GM12878 (cell line): ENCODE results near the gene IMMP2L. TPM values are rescaled to one million over a fixed set of nuclear protein-coding genes. Genes with fewer than 3 reads are reported as not detected.

Source experiments
- ATAC-seq: fragments of 200-7000 bp; cut with Tn5 transposase; 3 replicates; pipeline ENCODE4 v1.9.1; 2020; ENCODE audit warnings: mild to moderate bottlenecking, moderate library complexity
- BruUV-seq: library from RNA; stranded (reverse); fragments of 400-500 nt; replicated peaks from 2 replicates; lab custom pipeline; 2021; lab: Mats Ljungman, UMichigan
- CTCF ChIA-PET: fragments of 300-600 bp; sonication (Branson Sonifier 250); formaldehyde crosslinking; extraction: SDS; loops from one replicate; lab custom pipeline; 2021; ENCODE audit warnings: inconsistent platforms; lab: Yijun Ruan, JAX
- POLR2A ChIA-PET: fragments of 350-600 bp; formaldehyde crosslinking; extraction: SDS; loops from one replicate; lab custom pipeline; 2021; ENCODE audit warnings: inconsistent platforms; lab: Charles Lee
- RAD21 ChIA-PET: fragments of 300-600 bp; sonication (Branson Sonifier 250); formaldehyde crosslinking; loops from one replicate; lab custom pipeline; 2023; ENCODE audit warnings: antibody characterized with exemption; ENCODE audit not compliant: unreplicated experiment; lab: Charles Lee
- SMC1A ChIA-PET: fragments of 300-600 bp; sonication (Branson Sonifier 250); formaldehyde crosslinking; loops from one replicate; lab custom pipeline; 2023; ENCODE audit not compliant: unreplicated experiment, uncharacterized antibody; lab: Charles Lee
- DNase-seq: peaks from one replicate; pipeline ENCODE4 v3.0.0-alpha.2; 2011; ENCODE audit warnings: low read depth, low spot score
- FAIRE-seq: peaks from 3 replicates; lab custom pipeline; 2011; peaks lifted over from hg19 to GRCh38; lab: Jason Lieb, UNC
- H2AFZ ChIP-seq: 2 replicates; pipeline ENCODE4 v1.6.0; 2011; ENCODE audit warnings: low read depth, low read length, control low read depth; ENCODE audit not compliant: control insufficient read depth
- H3K27ac ChIP-seq: 2 replicates; pipeline ENCODE4 v1.5.1; 2011; ENCODE audit warnings: control low read depth; ENCODE audit not compliant: control insufficient read depth, insufficient read depth
- H3K27me3 ChIP-seq, 2 experiments: replicated peaks in 1 of 2; 2 replicates each; pipeline versions ENCODE4 v1.6.0 to v1.6.1; 2011; ENCODE audit warnings: low read length in 1 of 2; ENCODE audit not compliant: control insufficient read depth in 2 of 2, insufficient read depth in 2 of 2
- H3K36me3 ChIP-seq, 2 experiments: 2 replicates each; pipeline ENCODE4 v1.5.1; 2011; ENCODE audit warnings: low read length in 1 of 2; ENCODE audit not compliant: control insufficient read depth in 2 of 2, insufficient read depth in 2 of 2
- H3K4me1 ChIP-seq: 2 replicates; pipeline ENCODE4 v1.6.1; 2011; ENCODE audit warnings: mild to moderate bottlenecking, low read length, moderate library complexity, mixed read lengths; ENCODE audit not compliant: control insufficient read depth, insufficient read depth
- H3K4me2 ChIP-seq: 2 replicates; pipeline ENCODE4 v1.6.0; 2011; ENCODE audit warnings: control low read depth; ENCODE audit not compliant: control insufficient read depth, insufficient read depth
- H3K4me3 ChIP-seq: fragments of 200-600 bp; sonication (generic); 2 replicates; pipeline ENCODE4 v1.5.1; 2016
- H3K79me2 ChIP-seq: 2 replicates; pipeline ENCODE4 v1.6.0; 2011; ENCODE audit warnings: low read length; ENCODE audit not compliant: control insufficient read depth, insufficient read depth
- H3K9ac ChIP-seq: 2 replicates; pipeline ENCODE4 v1.8.0; 2011; ENCODE audit warnings: low read length, control low read depth, mixed read lengths; ENCODE audit not compliant: control insufficient read depth, insufficient read depth
- H3K9me3 ChIP-seq: replicated peaks from 3 replicates; pipeline ENCODE4 v1.5.1; 2011; ENCODE audit warnings: mild to moderate bottlenecking, low read length; ENCODE audit not compliant: control insufficient read depth, insufficient read depth
- H4K20me1 ChIP-seq: 2 replicates; pipeline ENCODE4 v1.6.0; 2011; ENCODE audit not compliant: control insufficient read depth, insufficient read depth
- BACH1 ChIP-seq: fragments of 450-650 bp; IDR thresholded peaks from 2 replicates; pipeline ENCODE4 v1.6.1; 2017; ENCODE audit warnings: mild to moderate bottlenecking, borderline replicate concordance
- CEBPB ChIP-seq, 2 experiments: fragments of 150-350 bp in 1 of 2; IDR thresholded peaks; 2 replicates each; pipeline ENCODE4 v1.6.1; 2012 to 2014; ENCODE audit warnings: low read depth in 2 of 2, low read length in 2 of 2, borderline replicate concordance in 1 of 2, inconsistent platforms in 1 of 2
- EED ChIP-seq: sonication (generic); IDR thresholded peaks from 2 replicates; pipeline ENCODE4 v1.6.1; 2016; ENCODE audit warnings: antibody characterized with exemption, low read depth
- ETV6 ChIP-seq, 2 experiments: fragments of 450-650 bp in 1 of 2; IDR thresholded peaks in 1 of 2; conservative IDR thresholded peaks in 1 of 2; 2 replicates each; pipeline ENCODE4 v1.6.1; 2014; ENCODE audit warnings: antibody characterized with exemption in 1 of 2, borderline replicate concordance in 1 of 2, low read depth in 1 of 2, mild to moderate bottlenecking in 1 of 2, moderate library complexity in 1 of 2
- EZH2 ChIP-seq: IDR thresholded peaks from 2 replicates; pipeline ENCODE4 v1.6.1; 2012; ENCODE audit warnings: low read depth, mild to moderate bottlenecking, control low read depth, inconsistent platforms, low read length, borderline replicate concordance; ENCODE audit not compliant: control insufficient read depth
- HCFC1 ChIP-seq: fragments of 150-350 bp; IDR thresholded peaks from 2 replicates; pipeline ENCODE4 v1.6.1; 2014; ENCODE audit warnings: low read length
- KAT2A ChIP-seq: conservative IDR thresholded peaks from 2 replicates; pipeline ENCODE4 v1.6.1; 2011; ENCODE audit warnings: low read depth, low read length; ENCODE audit not compliant: control insufficient read depth
- MEF2A ChIP-seq: IDR thresholded peaks from 2 replicates; pipeline ENCODE4 v1.6.1; 2011; ENCODE audit warnings: low read depth, mild to moderate bottlenecking, low read length, moderate library complexity; ENCODE audit not compliant: insufficient read depth
- NFIC ChIP-seq: IDR thresholded peaks from 2 replicates; pipeline ENCODE4 v1.6.1; 2012; ENCODE audit warnings: low read depth, mild to moderate bottlenecking, inconsistent platforms, low read length, moderate library complexity
- NRF1 ChIP-seq: conservative IDR thresholded peaks from 2 replicates; pipeline ENCODE4 v1.6.1; 2011; ENCODE audit warnings: mild to moderate bottlenecking, low read depth, low read length, improper control_type of control experiment
- PAX8 ChIP-seq: fragments of 450-650 bp; IDR thresholded peaks from 2 replicates; pipeline ENCODE4 v1.6.1; 2017; ENCODE audit warnings: mild to moderate bottlenecking, moderate library complexity
- POLR2AphosphoS2 ChIP-seq: IDR thresholded peaks from 2 replicates; pipeline ENCODE4 v1.6.1; 2011; ENCODE audit warnings: low read depth, mild to moderate bottlenecking, low read length, improper control_type of control experiment, moderate library complexity
- STAT1 ChIP-seq: fragments of 450-650 bp; conservative IDR thresholded peaks from 2 replicates; pipeline ENCODE4 v1.6.1; 2014; ENCODE audit warnings: antibody characterized with exemption, mild to moderate bottlenecking
- YY1 ChIP-seq: IDR thresholded peaks from 2 replicates; pipeline ENCODE4 v1.6.1; 2011; ENCODE audit warnings: low read depth, mild to moderate bottlenecking, low read length
- ZBED1 ChIP-seq: IDR thresholded peaks from 2 replicates; pipeline ENCODE4 v1.6.1; 2016; ENCODE audit warnings: borderline replicate concordance
- ZZZ3 ChIP-seq: IDR thresholded peaks from 2 replicates; pipeline ENCODE4 v1.6.1; 2011; ENCODE audit warnings: low read depth; ENCODE audit not compliant: control insufficient read depth, insufficient read length
- WGBS: methylation state at CpG from one replicate; pipeline ENCODE4 v1.1.6; 2016; ENCODE audit warnings: low lambda C conversion rate; ENCODE audit not compliant: insufficient replicate concordance, insufficient coverage; ENCODE audit errors: missing lambda C conversion rate; 5-methylcytosine and 5-hydroxymethylcytosine counted together
- in situ Hi-C: fragments of 300-500 bp; cut with MboI; formaldehyde crosslinking; loops from 9 replicates; pipeline ENCODE4 v1.14.3; 2018; ENCODE audit warnings: mixed read lengths
- intact Hi-C: fragments of 100-400 bp; cut with micrococcal nuclease; formaldehyde crosslinking; loops from one replicate; pipeline ENCODE4 v1.14.2; 2022; ENCODE audit not compliant: unreplicated experiment
- polyA plus RNA-seq, 11 experiments: library from polyadenylated mRNA; depleted of rRNA in 4 of 11; unstranded in 6 of 11; stranded (reverse) in 5 of 11; fragments of >200 nt; fragmentation: Nextera tagmentation in 4 of 11; fragmentation: Illumina TruSeq in 1 of 11; extraction: Ambion mirVana in 4 of 11; extraction: Trizol in 1 of 11; gene quantifications; 1 replicate in 1 of 11; 2 replicates in 10 of 11; pipeline versions ENCODE4 v1.2.1 to v1.2.3, GENCODE V29; 2011 to 2016; ENCODE audit warnings: inconsistent platforms in 2 of 11, missing spikeins in 2 of 11, low read depth in 1 of 11
- total RNA-seq, 4 experiments: library from RNA; depleted of rRNA in 3 of 4; stranded (reverse); fragments of >200 nt in 3 of 4; fragmentation: Illumina TruSeq in 1 of 4; extraction: Trizol in 1 of 4; gene quantifications; 2 replicates each; pipeline versions ENCODE4 v1.2.1 to v1.2.3, GENCODE V29; 2013 to 2021
- TF ChIP-seq, protein P1 (sequence below): fragments of 450-650 bp; IDR thresholded peaks from 2 replicates; pipeline ENCODE4 v1.6.1; 2017; ENCODE audit warnings: mild to moderate bottlenecking

Gene IMMP2L
- total and polyA plus RNA-seq, 10 of the 15 experiments (the other 5 are each of a cell fraction or from before 2014, with no cell fraction given), result 12.6 to 46.3 (median 19.6) TPM

DNA sequence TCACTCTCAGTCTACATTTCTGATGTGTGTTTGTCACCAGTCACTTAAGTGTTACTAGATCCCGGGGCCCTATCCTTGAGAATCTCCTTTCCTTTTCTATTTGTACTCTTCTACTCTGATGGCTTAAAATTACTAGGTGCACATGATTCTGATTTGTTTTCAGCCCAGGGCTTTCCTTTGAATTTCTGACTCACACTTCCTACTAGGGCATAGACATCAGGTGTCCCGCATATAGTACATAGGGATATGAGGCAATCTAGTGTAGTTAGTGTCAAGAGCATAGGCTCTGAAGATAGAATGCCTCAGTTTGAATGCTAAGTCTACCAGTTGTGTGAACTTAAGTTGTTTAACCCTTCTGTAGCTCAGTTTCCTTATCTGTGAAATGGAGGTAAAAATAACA, 520.7 kb downstream of the IMMP2L start:
- SMC1A ChIA-PET, result interaction anchor here (0.7 kb wide), 1 partner anchor 446 kb away, joined by 3 read pairs; no protein-coding TSS in a partner anchor
- WGBS, result 97% methylated on average over 2 of the region's 2 CpGs
- in situ Hi-C loops, result no loop called here
- no peak for TF ChIP-seq BACH1
- no peak for TF ChIP-seq HCFC1
- no peak for TF ChIP-seq POLR2AphosphoS2
- TF ChIP-seq EED, result no peak
- TF ChIP-seq PAX8, result no peak
- TF ChIP-seq KAT2A, result no peak
- no peak for TF ChIP-seq STAT1
- TF ChIP-seq, protein P1, sequence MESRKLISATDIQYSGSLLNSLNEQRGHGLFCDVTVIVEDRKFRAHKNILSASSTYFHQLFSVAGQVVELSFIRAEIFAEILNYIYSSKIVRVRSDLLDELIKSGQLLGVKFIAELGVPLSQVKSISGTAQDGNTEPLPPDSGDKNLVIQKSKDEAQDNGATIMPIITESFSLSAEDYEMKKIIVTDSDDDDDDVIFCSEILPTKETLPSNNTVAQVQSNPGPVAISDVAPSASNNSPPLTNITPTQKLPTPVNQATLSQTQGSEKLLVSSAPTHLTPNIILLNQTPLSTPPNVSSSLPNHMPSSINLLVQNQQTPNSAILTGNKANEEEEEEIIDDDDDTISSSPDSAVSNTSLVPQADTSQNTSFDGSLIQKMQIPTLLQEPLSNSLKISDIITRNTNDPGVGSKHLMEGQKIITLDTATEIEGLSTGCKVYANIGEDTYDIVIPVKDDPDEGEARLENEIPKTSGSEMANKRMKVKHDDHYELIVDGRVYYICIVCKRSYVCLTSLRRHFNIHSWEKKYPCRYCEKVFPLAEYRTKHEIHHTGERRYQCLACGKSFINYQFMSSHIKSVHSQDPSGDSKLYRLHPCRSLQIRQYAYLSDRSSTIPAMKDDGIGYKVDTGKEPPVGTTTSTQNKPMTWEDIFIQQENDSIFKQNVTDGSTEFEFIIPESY, result no peak
- TF ChIP-seq CEBPB (IDR thresholded peaks at IDR 0.05; ENCODE audit: borderline replicate concordance in 1 of 2, low read depth in 2 of 2, low read length in 2 of 2), result no peak
- no peak for TF ChIP-seq ZZZ3
- TF ChIP-seq MEF2A, result no peak
- no peak for TF ChIP-seq ETV6 (conservative IDR thresholded peaks at IDR 0.05 in 1 of 2, IDR thresholded peaks at IDR 0.05 in 1 of 2; ENCODE audit: borderline replicate concordance in 1 of 2, low read depth in 1 of 2)
- no peak for TF ChIP-seq ZBED1
- TF ChIP-seq NFIC, result no peak
- TF ChIP-seq EZH2, result no peak
- no peak for TF ChIP-seq YY1
- no peak for TF ChIP-seq NRF1
- TF ChIP-seq, all 136 proteins: peak for 0
- Histone ChIP-seq H3K79me2 (no peaks in the 10 kb centered on the region), H3K27ac (no peak overlapping the region), H3K36me3 (no peaks in the 10 kb centered on the region), H2AFZ (no peak overlapping the region), H4K20me1 (no peaks in the 10 kb centered on the region), H3K9ac (no peak overlapping the region), H3K4me3 (no peak overlapping the region), H3K9me3 (no peaks in the 10 kb centered on the region), H3K27me3 (no peaks in the 10 kb centered on the region), H3K4me1 (no peaks in the 10 kb centered on the region), H3K4me2 (no peak overlapping the region)
- FAIRE-seq (no peak), ATAC-seq (no peak), DNase-seq (no peak)
- ChIA-PET CTCF (interaction anchor here (0.6 kb wide), 1 partner anchor 1181 kb away, joined by 3 read pairs; no protein-coding TSS in a partner anchor), POLR2A (no interaction called here), RAD21 (no interaction called here)
- intact Hi-C loops, result no loop called here
- no TSS peak for BruUV-seq
